Measurements from ENCODE around the gene SPRN.

DNA sequence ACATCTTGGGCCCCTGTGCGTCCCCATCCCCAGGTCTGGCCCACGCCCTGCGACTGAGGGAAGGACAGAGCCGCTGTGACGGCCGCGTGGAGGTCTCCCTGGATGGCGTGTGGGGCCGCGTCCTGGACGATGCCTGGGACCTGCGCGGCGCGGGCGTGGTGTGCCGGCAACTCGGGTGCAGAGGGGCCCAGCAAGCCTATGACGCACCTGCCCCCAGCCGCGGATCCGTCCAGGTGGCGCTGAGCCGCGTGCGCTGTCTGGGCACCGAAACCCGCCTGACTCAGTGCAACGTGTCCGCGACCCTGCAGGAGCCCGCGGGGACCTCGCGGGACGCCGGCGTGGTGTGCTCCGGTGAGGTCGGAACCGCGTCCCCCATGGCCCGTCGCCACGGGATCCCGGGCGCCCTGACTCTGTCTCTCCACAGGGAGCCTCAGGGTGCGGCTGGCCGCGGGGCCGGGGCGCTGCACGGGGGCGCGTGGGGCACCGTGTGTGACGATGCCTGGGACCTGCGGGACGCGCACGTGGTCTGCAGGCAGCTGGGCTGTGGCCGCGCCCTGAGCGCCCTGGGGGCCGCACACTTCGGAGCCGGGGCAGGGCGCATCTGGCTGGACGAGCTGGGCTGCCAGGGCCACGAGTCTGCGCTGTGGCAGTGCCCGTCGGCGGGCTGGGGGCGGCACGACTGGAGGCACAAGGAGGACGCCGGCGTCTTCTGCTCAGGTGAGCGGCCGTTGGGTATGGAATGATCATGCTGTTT is 35.2 kb upstream of the SPRN start:
- TF ChIP-seq CTCF (conservative IDR thresholded peaks at IDR 0.05 in 1 of 2, IDR thresholded peaks at IDR 0.05 in 1 of 2; ENCODE audit: extremely low read depth in 1 of 2, insufficient read depth in 1 of 2, low read depth in 1 of 2, low read length in 2 of 2) (no peak), EZH2 (IDR thresholded peaks at IDR 0.05; ENCODE audit: borderline replicate concordance, low read length) (no peak)
